Measurements from ENCODE around the gene BPIFB3. TPM values are rescaled to one million over a fixed set of nuclear protein-coding genes. Genes with fewer than 3 reads are reported as not detected.

The BPIFB3 gene
- total and polyA plus RNA-seq, 2 of the 4 experiments (the other 2 are of a cell fraction), result not detected

DNA sequence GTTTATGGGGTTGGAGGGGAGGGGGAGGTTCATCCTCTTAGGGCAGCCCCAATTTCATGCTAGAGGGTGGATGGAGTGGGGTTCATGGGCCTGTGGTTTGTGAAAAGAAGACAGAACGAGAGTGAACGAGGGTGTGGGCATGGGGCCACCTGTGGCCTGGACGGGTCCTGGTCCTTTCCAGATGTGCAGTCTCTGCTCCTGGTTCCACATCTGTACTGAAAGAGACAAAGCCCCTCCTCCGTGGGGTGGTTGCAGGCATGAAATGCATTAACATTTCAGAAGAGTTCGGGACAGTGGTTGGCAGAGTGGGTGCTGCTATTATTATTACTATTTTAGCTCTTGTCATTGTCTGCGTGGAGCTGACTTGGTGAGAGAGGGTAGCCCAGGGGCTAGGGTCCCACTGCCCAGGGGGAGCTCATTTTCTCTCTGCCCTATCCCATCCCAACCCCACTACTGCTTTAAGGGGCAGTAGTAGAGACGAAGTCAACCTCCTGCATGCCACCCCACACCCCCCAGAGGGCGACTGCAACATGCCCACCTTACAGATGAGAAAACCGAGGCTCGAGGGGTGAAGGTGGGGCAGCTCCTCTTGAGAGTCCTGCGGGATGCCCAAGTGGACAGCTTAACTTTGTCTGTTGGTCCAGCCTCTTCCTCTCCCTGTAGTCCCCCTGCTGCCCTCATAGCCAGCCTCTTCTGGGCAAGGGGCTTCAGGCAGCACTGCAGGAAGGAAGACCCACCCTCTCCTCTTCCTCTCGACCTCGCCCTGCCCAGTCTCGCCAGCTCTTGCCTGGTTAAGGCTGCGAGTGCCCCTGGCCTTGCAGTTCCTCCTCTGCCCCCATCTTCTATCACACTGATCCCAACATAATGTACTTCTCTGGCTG lies 37.8 kb upstream of the BPIFB3 start:
- Histone ChIP-seq H2BK5ac (ENCODE audit: low read depth, low read length, poor library complexity, severe bottlenecking) (no peak overlapping the region), H3K4me1 (ENCODE audit: control insufficient read depth, insufficient read depth, low read length) (no peaks in the 10 kb centered on the region), H3K9me1 (ENCODE audit: insufficient read depth, low read length) (no peaks in the 10 kb centered on the region), H2BK20ac (ENCODE audit: low read depth, low read length) (no peak overlapping the region), H2AK9ac (replicated peaks; ENCODE audit: low read depth, low read length, poor library complexity) (peak overlapping the region; percentile 24), H3K56ac (ENCODE audit: extremely low read depth, insufficient read depth, low read length) (no peak overlapping the region), H3K9ac (ENCODE audit: low read depth, low read length) (no peak overlapping the region), H3K18ac (ENCODE audit: low read depth, low read length) (no peak overlapping the region), H2BK15ac (ENCODE audit: low read depth, low read length) (no peak overlapping the region), H3K4ac (ENCODE audit: low read depth, low read length) (no peak overlapping the region), H3K36me3 (ENCODE audit: control insufficient read depth, insufficient read depth, low read length) (no peaks in the 10 kb centered on the region), H2AFZ (replicated peaks; ENCODE audit: low read length, poor library complexity) (no peak overlapping the region), H4K5ac (ENCODE audit: low read depth, low read length) (no peak overlapping the region), H3K23ac (ENCODE audit: low read depth, low read length) (no peak overlapping the region), H3K9me3 (ENCODE audit: control insufficient read depth, insufficient read depth, low read length) (no peaks in the 10 kb centered on the region), H3K27ac (ENCODE audit: insufficient read depth, low read length) (no peak overlapping the region), H3K4me2 (ENCODE audit: low read depth, low read length) (no peak overlapping the region), H3K27me3 (ENCODE audit: control insufficient read depth, insufficient read depth, low read length) (peaks cover 14% of the 10 kb centered on the region), H3K79me1 (ENCODE audit: low read depth in 1 of 2, low read length in 2 of 2) (no peaks in the 10 kb centered on the region), H2BK120ac (ENCODE audit: low read depth, low read length) (no peak overlapping the region), H4K91ac (ENCODE audit: insufficient read depth, low read depth, low read length) (no peak overlapping the region), H3K14ac (replicated peaks; ENCODE audit: low read depth, low read length) (no peak overlapping the region), H2AK5ac (ENCODE audit: low read depth, low read length) (no peak overlapping the region), H4K8ac (ENCODE audit: low read depth in 2 of 2, low read length in 2 of 2) (no peak overlapping the region), H3K4me3 (ENCODE audit: insufficient read depth, low read depth, low read length) (no peak overlapping the region), H4K20me1 (ENCODE audit: insufficient read depth, low read length) (no peaks in the 10 kb centered on the region)
- dilution Hi-C loops (cut with HindIII; ENCODE audit: low sequenced_read_pairs, unreplicated experiment) (no loop called here), intact Hi-C loops (cut with micrococcal nuclease) (no loop called here), in situ Hi-C loops (cut with MboI; ENCODE audit: low sequenced_read_pairs) (no loop called here)
- POLR2A ChIA-PET (ENCODE audit: unreplicated experiment), result no interaction called here
- TF ChIP-seq POLR2A (IDR thresholded peaks at IDR 0.05; ENCODE audit: low read depth, low read length) (no peak), MAFK (IDR thresholded peaks at IDR 0.05; ENCODE audit: low read depth, low read length) (no peak), CEBPB (IDR thresholded peaks at IDR 0.05; ENCODE audit: low read depth, low read length) (no peak), CHD1 (IDR thresholded peaks at IDR 0.05; ENCODE audit: low read depth, low read length) (no peak), NFE2L2 (IDR thresholded peaks at IDR 0.05; ENCODE audit: low read depth, low read length) (no peak), FOS (IDR thresholded peaks at IDR 0.05; ENCODE audit: low read depth, low read length) (no peak), RAD21 (IDR thresholded peaks at IDR 0.05; ENCODE audit: low read length) (no peak)
- TF ChIP-seq, protein P1, sequence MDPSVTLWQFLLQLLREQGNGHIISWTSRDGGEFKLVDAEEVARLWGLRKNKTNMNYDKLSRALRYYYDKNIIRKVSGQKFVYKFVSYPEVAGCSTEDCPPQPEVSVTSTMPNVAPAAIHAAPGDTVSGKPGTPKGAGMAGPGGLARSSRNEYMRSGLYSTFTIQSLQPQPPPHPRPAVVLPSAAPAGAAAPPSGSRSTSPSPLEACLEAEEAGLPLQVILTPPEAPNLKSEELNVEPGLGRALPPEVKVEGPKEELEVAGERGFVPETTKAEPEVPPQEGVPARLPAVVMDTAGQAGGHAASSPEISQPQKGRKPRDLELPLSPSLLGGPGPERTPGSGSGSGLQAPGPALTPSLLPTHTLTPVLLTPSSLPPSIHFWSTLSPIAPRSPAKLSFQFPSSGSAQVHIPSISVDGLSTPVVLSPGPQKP (IDR thresholded peaks at IDR 0.05; ENCODE audit: borderline replicate concordance, low read depth, low read length), result no peak
- DNase-seq, result no peak
- CTCF ChIA-PET, result no interaction called here
- ATAC-seq (ENCODE audit: low read depth), result no peak
- 33% methylated on average over 4 of the region's 15 CpGs; no CpG with 5 or more reads in 1 of the 2 experiments for WGBS, 2 experiments (ENCODE audit: extremely low coverage in 2 of 2, insufficient read length in 1 of 2)
- no TSS peak for BruUV-seq (replicated peaks)

Measured in IMR-90 (cell line).